Gastrocnemius medialis (tissue), 4 donors: ENCODE measurements around the gene HYPK. TPM values are rescaled to one million over a fixed set of nuclear protein-coding genes. Genes with fewer than 3 reads are reported as not detected.

Experiments used
- ATAC-seq, 2 donors: fragments of 150-250 bp; one replicate each; pipeline ENCODE4 v1.9.1; 2016
- DNase-seq, 2 donors: peaks; one replicate each; pipeline ENCODE4 v3.0.0-alpha.2; 2019
- H3K27ac ChIP-seq, 4 donors: fragments of 200-600 bp; sonication (generic); 1 replicate in 1 of 4; 2 replicates in 3 of 4; pipeline ENCODE4 v1.5.1; 2016 to 2018; ENCODE audit warnings: mild to moderate bottlenecking in 2 of 4, moderate library complexity in 1 of 4
- H3K27me3 ChIP-seq, 3 donors: fragments of 200-600 bp; sonication (generic) in 2 of 3; 1 replicate in 1 of 3; 2 replicates in 2 of 3; pipeline versions ENCODE4 v1.5.1 to v1.6.0; 2016 to 2019; ENCODE audit warnings: mild to moderate bottlenecking in 1 of 3, moderate library complexity in 1 of 3
- H3K36me3 ChIP-seq, 2 donors: fragments of 200-600 bp; sonication (generic) in 1 of 2; one replicate each; pipeline ENCODE4 v1.5.1; 2017 to 2018
- H3K4me1 ChIP-seq, 2 donors: fragments of 200-600 bp; sonication (generic) in 1 of 2; one replicate each; pipeline ENCODE4 v1.5.1; 2016 to 2017; ENCODE audit warnings: mild to moderate bottlenecking in 2 of 2
- H3K4me3 ChIP-seq, 4 donors: fragments of 200-600 bp; sonication (generic) in 3 of 4; 1 replicate in 1 of 4; 2 replicates in 3 of 4; pipeline ENCODE4 v1.5.1; 2016 to 2019; ENCODE audit warnings: mild to moderate bottlenecking in 2 of 4
- H3K9me3 ChIP-seq, 3 donors: fragments of 200-600 bp; sonication (generic) in 2 of 3; 1 replicate in 1 of 3; 2 replicates in 2 of 3; pipeline ENCODE4 v1.5.1; 2016 to 2019
- POLR2A ChIP-seq, 2 donors: fragments of 450-650 bp; IDR thresholded peaks; one replicate each; pipeline ENCODE4 v1.6.1; 2017; ENCODE audit warnings: antibody characterized with exemption in 2 of 2, mild to moderate bottlenecking in 2 of 2, moderate library complexity in 2 of 2
- in situ Hi-C, 4 donors: fragments of 200-750 bp; cut with MboI; loops; one replicate each; pipeline versions ENCODE4 v1.15.0 to v1.8.0; 2017; ENCODE audit warnings: low sequenced_read_pairs in 4 of 4
- intact Hi-C: fragments of 100-400 bp; cut with DNase I; formaldehyde crosslinking; loops from one replicate; pipeline ENCODE4 v1.15.1; 2023; ENCODE audit warnings: low total_unique reads
- total RNA-seq, 4 donors: library from RNA; depleted of rRNA; stranded (reverse); fragments of >200 nt; gene quantifications; one replicate each; pipeline versions ENCODE4 v1.1.0 to v1.2.3, GENCODE V29; 2016
- TF ChIP-seq, protein P1 (sequence below), 5 experiments: fragments of 450-650 bp in 3 of 5; fragments of 200-600 bp in 2 of 5; sonication (generic) in 2 of 5; IDR thresholded peaks in 4 of 5; conservative IDR thresholded peaks in 1 of 5; 1 replicate in 4 of 5; 2 replicates in 1 of 5; pipeline ENCODE4 v1.5.1; 2016 to 2019; ENCODE audit warnings: antibody characterized with exemption in 5 of 5, mild to moderate bottlenecking in 3 of 5, moderate library complexity in 3 of 5

The HYPK gene
- total RNA-seq, 4 donors from 2014 or later, result 19.5 to 33.9 (median 24.7) TPM

DNA sequence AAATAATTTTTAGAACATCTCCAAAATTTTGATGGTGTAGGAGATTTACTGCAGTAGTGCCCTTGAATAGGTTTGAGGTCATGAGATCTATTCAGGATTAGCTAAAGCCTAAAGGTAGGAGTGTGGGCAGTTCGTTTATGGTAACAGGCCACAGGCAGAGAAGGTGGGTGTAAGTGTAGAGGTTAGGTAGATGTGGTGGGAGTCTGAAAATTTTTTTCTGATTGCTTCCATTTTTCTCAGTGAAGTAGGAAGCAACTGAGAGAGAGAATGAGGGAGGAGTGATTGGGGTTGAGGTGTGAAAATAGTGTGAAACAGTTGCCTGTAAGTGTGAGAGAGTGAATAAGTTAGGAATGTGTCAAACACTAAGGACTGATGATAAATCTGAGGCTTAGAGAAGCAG, 21.4 kb upstream of the HYPK start:
- in situ Hi-C loops, result loop anchor here in 1 of 4 donors (25.0 kb wide), 2 partner anchors 933 to 1858 kb away; partner anchors contain the start of genes B2M, PATL2 and SQOR
- Histone ChIP-seq H3K4me3 (no peak overlapping the region), H3K27me3 (no peaks in the 10 kb centered on the region), H3K9me3 (no peaks in the 10 kb centered on the region), H3K36me3 (peaks cover 0 to 2% of the 10 kb centered on the region in 2 donors), H3K4me1 (peaks cover 9 to 11% of the 10 kb centered on the region in 2 donors), H3K27ac (no peak overlapping the region)
- no peak for DNase-seq
- ATAC-seq, result no peak
- TF ChIP-seq, protein P1, sequence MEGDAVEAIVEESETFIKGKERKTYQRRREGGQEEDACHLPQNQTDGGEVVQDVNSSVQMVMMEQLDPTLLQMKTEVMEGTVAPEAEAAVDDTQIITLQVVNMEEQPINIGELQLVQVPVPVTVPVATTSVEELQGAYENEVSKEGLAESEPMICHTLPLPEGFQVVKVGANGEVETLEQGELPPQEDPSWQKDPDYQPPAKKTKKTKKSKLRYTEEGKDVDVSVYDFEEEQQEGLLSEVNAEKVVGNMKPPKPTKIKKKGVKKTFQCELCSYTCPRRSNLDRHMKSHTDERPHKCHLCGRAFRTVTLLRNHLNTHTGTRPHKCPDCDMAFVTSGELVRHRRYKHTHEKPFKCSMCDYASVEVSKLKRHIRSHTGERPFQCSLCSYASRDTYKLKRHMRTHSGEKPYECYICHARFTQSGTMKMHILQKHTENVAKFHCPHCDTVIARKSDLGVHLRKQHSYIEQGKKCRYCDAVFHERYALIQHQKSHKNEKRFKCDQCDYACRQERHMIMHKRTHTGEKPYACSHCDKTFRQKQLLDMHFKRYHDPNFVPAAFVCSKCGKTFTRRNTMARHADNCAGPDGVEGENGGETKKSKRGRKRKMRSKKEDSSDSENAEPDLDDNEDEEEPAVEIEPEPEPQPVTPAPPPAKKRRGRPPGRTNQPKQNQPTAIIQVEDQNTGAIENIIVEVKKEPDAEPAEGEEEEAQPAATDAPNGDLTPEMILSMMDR (IDR thresholded peaks at IDR 0.05 in 4 of 5, conservative IDR thresholded peaks at IDR 0.05 in 1 of 5), result no peak
- TF ChIP-seq POLR2A (IDR thresholded peaks at IDR 0.05), result no peak
- intact Hi-C loops, result loop anchor here (10.0 kb wide), 1 partner anchor 334 kb away; no protein-coding TSS in a partner anchor

DNA sequence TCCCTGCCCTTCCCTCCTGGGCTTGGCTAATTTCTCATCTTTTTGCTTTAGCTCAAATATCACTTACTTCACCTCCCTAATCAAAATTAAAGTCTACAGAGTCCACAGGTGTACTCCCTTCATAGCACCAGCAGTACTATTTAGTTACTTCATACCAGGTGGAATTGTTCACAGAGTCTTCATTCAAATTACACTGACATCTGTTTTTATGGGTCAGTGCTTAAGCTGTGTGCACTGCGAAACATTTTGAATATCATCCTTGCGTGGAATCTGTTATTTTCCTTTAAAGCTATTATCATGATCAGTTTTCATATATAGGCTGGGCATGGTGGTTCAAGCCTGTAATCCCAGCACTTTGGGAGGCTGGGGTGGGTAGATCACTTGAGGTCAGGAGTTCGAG, 11.0 kb upstream of the HYPK start:
- peaks cover 0 to 9% of the 10 kb centered on the region in 2 donors for H3K36me3 ChIP-seq
- no peaks in the 10 kb centered on the region for H3K9me3 ChIP-seq
- ATAC-seq (no peak), DNase-seq (no peak)
- no peak for TF ChIP-seq POLR2A (IDR thresholded peaks at IDR 0.05)
- TF ChIP-seq, protein P1 (IDR thresholded peaks at IDR 0.05 in 4 of 5, conservative IDR thresholded peaks at IDR 0.05 in 1 of 5), result no peak
- peaks cover 14 to 18% of the 10 kb centered on the region in 2 donors for H3K4me1 ChIP-seq
- H3K4me3 ChIP-seq, result no peak overlapping the region
- H3K27ac ChIP-seq, result no peak overlapping the region
- H3K27me3 ChIP-seq, result no peaks in the 10 kb centered on the region
- in situ Hi-C loops (loop anchor here in 1 of 4 donors (25.0 kb wide), 2 partner anchors 923 to 1848 kb away; partner anchors contain the start of genes B2M, PATL2 and SQOR), intact Hi-C loops (no loop called here)

- DNase-seq (peak; percentile 100), ATAC-seq (peak; percentile 83 to 91)
- Histone ChIP-seq H3K4me1 (peaks cover 40 to 46% of the 10 kb centered on the region in 2 donors), H3K27me3 (no peaks in the 10 kb centered on the region), H3K36me3 (peaks cover 0 to 32% of the 10 kb centered on the region in 2 donors), H3K4me3 (peak within 1 kb of the TSS; percentile 91 to 100 (median 94)), H3K27ac (peak within 1 kb of the TSS; percentile 96 to 100 (median 99)), H3K9me3 (no peaks in the 10 kb centered on the region)
- intact Hi-C loops, result loop anchor here (1.0 to 10.0 kb wide), 3 partner anchors 15 to 935 kb away; partner anchors contain the start of gene EIF3J
- in situ Hi-C loops, result loop anchor here in 1 of 4 donors (25.0 kb wide), 2 partner anchors 920 to 1845 kb away; partner anchors contain the start of genes B2M, PATL2 and SQOR
- TF ChIP-seq, protein P1 (IDR thresholded peaks at IDR 0.05 in 4 of 5, conservative IDR thresholded peaks at IDR 0.05 in 1 of 5), result no peak
- peak; percentile 99 for TF ChIP-seq POLR2A (IDR thresholded peaks at IDR 0.05)
These were observed 8.2 kb upstream of the HYPK start, which contains the start of gene SERF2 for GRCh38 chr15:43791993-43792760. Gene SERF2, plus strand, starts transcription at chr15:43792320. Its CDS starts 57 bp downstream, at chr15:43792377.

DNA sequence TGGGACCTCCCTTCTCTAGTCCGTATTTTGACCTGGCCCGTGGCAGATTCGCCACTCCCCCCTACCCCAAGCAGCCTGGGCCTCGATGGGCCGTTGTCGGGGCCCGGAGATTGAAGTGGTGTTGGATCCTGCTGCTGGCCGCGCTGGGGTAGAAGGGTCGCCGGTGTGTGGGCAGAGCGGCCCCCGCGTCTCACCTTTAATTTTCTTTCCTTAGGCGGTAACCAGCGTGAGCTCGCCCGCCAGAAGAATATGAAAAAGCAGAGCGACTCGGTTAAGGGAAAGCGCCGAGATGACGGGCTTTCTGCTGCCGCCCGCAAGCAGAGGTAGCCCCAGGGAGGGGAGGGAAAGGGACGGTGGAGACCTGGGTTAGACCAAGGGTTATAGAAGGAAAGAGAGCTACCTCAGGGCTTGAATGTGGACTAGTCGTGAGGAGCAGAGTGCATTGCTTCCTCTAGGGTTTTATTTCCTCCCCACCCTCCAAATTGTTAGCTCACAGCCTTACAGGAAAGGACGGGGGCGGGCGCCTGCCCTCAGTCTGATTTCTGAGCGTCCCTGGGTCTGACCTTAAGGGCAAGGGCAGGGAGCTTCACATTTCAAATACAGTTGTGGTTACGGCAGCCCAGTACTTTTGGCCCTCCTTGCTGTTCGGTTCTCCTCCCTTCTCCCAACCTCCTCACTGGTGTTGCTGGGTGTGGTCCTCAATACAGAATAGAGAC, 7.5 kb upstream of the HYPK start:
- intact Hi-C loops (loop anchor here (1.0 to 10.0 kb wide), 3 partner anchors 16 to 934 kb away; partner anchors contain the start of gene EIF3J), in situ Hi-C loops (loop anchor here in 1 of 4 donors (25.0 kb wide), 2 partner anchors 919 to 1844 kb away; partner anchors contain the start of genes B2M, PATL2 and SQOR)
- Histone ChIP-seq H3K36me3 (peaks cover 0 to 34% of the 10 kb centered on the region in 2 donors), H3K9me3 (no peaks in the 10 kb centered on the region), H3K4me3 (peak overlapping the region; percentile 91 to 100 (median 94)), H3K27ac (peak overlapping the region; percentile 96 to 100 (median 99)), H3K4me1 (peaks cover 45 to 47% of the 10 kb centered on the region in 2 donors), H3K27me3 (no peaks in the 10 kb centered on the region)
- DNase-seq (peak in 1 of 2 donors; percentile 68), ATAC-seq (peak; percentile 4 to 28)
- TF ChIP-seq, protein P1 (IDR thresholded peaks at IDR 0.05 in 4 of 5, conservative IDR thresholded peaks at IDR 0.05 in 1 of 5), result peak in 3 of 5 experiments; percentile 14 to 24 (median 16)
- peak; percentile 11 to 22 for TF ChIP-seq POLR2A (IDR thresholded peaks at IDR 0.05)
